Endothelial cell of umbilical vein (primary cell): ENCODE results near the gene EFHC1. TPM values are rescaled to one million over a fixed set of nuclear protein-coding genes. Genes with fewer than 3 reads are reported as not detected.
A peak's percentile ranks its signal among the peaks of the same experiment; 100 is the strongest.

Experiments used
- BruUV-seq: library from RNA; stranded (reverse); fragments of 400-500 nt; replicated peaks from 2 replicates; lab custom pipeline; 2021; lab: Mats Ljungman, UMichigan
- CTCF ChIA-PET: fragments of 300-600, 350-600 bp; sonication (Branson Sonifier 250); formaldehyde crosslinking; loops from one replicate; lab custom pipeline; 2021; ENCODE audit warnings: antibody characterized with exemption, inconsistent platforms; lab: Charles Lee
- POLR2A ChIA-PET: fragments of 300-600, 350-600 bp; sonication (Branson Sonifier 250); formaldehyde crosslinking; loops from one replicate; lab custom pipeline; 2021; ENCODE audit warnings: antibody characterized with exemption, inconsistent platforms; lab: Charles Lee
- DNase-seq: peaks from one replicate; pipeline ENCODE4 v3.0.0-alpha.2; 2011; ENCODE audit warnings: low read depth, low spot score
- FAIRE-seq: peaks from 2 replicates; lab custom pipeline; 2011; peaks lifted over from hg19 to GRCh38; lab: Jason Lieb, UNC
- H2AFZ ChIP-seq: 2 replicates; pipeline ENCODE4 v1.6.0; 2012; ENCODE audit warnings: low read depth, low read length, control low read depth, inconsistent platforms
- H3K27ac ChIP-seq: 2 replicates; pipeline ENCODE4 v1.5.1; 2011; ENCODE audit warnings: low read depth, mild to moderate bottlenecking, control low read depth, low read length, moderate library complexity; ENCODE audit not compliant: insufficient read depth
- H3K27me3 ChIP-seq, 2 experiments: 2 replicates each; pipeline versions ENCODE4 v1.6.0 to v1.6.1; 2011; ENCODE audit warnings: low read length in 2 of 2, mixed read lengths in 1 of 2; ENCODE audit not compliant: control insufficient read depth in 2 of 2, insufficient read depth in 2 of 2
- H3K36me3 ChIP-seq, 2 experiments: 2 replicates in 1 of 2; 3 replicates in 1 of 2; pipeline ENCODE4 v1.5.1; 2011; ENCODE audit warnings: low read length in 2 of 2, mild to moderate bottlenecking in 1 of 2, moderate library complexity in 1 of 2; ENCODE audit not compliant: control insufficient read depth in 2 of 2, insufficient read depth in 2 of 2; ENCODE audit errors: extremely low read depth in 1 of 2
- H3K4me1 ChIP-seq: 3 replicates; pipeline ENCODE4 v1.5.1; 2011; ENCODE audit warnings: mild to moderate bottlenecking, low read length; ENCODE audit not compliant: control insufficient read depth, insufficient read depth; ENCODE audit errors: extremely low read depth
- H3K4me2 ChIP-seq: 2 replicates; pipeline ENCODE4 v1.6.1; 2011; ENCODE audit warnings: low read length, control low read depth, mixed read lengths; ENCODE audit not compliant: insufficient read depth
- H3K4me3 ChIP-seq, 3 experiments: fragments of 200-600 bp in 1 of 3; sonication (generic), shearing (Covaris generic) in 1 of 3; replicated peaks in 1 of 3; 2 replicates each; pipeline ENCODE4 v1.5.1; 2011 to 2016; ENCODE audit warnings: control low read depth in 3 of 3, low read length in 3 of 3, mild to moderate bottlenecking in 2 of 3, inconsistent platforms in 1 of 3, low read depth in 1 of 3, moderate library complexity in 1 of 3; ENCODE audit not compliant: insufficient read depth in 1 of 3
- H3K79me2 ChIP-seq: 2 replicates; pipeline ENCODE4 v1.6.0; 2012; ENCODE audit warnings: low read length, inconsistent platforms; ENCODE audit not compliant: control insufficient read depth, insufficient read depth
- H3K9ac ChIP-seq: replicated peaks from 2 replicates; pipeline ENCODE3; 2011; ENCODE audit warnings: low read length, control low read depth; ENCODE audit not compliant: insufficient read depth; ENCODE audit errors: extremely low read depth
- H3K9me1 ChIP-seq: replicated peaks from 3 replicates; pipeline ENCODE4 v1.6.0; 2011; ENCODE audit warnings: mild to moderate bottlenecking, low read length; ENCODE audit not compliant: control insufficient read depth, insufficient read depth; ENCODE audit errors: extremely low read depth
- H3K9me3 ChIP-seq: replicated peaks from 2 replicates; pipeline ENCODE4 v1.5.1; 2012; ENCODE audit warnings: low read length, inconsistent platforms; ENCODE audit not compliant: control insufficient read depth, insufficient read depth
- H4K20me1 ChIP-seq: replicated peaks from 2 replicates; pipeline ENCODE3; 2011; ENCODE audit warnings: mild to moderate bottlenecking, low read length; ENCODE audit not compliant: control insufficient read depth, insufficient read depth; ENCODE audit errors: extremely low read depth
- EZH2 ChIP-seq: IDR thresholded peaks from 2 replicates; pipeline ENCODE4 v1.6.1; 2012; ENCODE audit warnings: borderline replicate concordance, low read depth, mild to moderate bottlenecking, moderate library complexity, low read length, inconsistent platforms; ENCODE audit not compliant: severe bottlenecking
- FOS ChIP-seq: IDR thresholded peaks from 2 replicates; pipeline ENCODE4 v1.6.1; 2011; ENCODE audit warnings: mild to moderate bottlenecking, low read length, moderate library complexity, borderline replicate concordance; ENCODE audit not compliant: insufficient read depth
- GATA2 ChIP-seq: IDR thresholded peaks from 2 replicates; pipeline ENCODE4 v1.7.0; 2011; ENCODE audit warnings: low read depth, mild to moderate bottlenecking, moderate library complexity, mixed read lengths, low read length; ENCODE audit not compliant: insufficient read length, insufficient read depth
- JUN ChIP-seq: IDR thresholded peaks from 2 replicates; pipeline ENCODE4 v1.6.1; 2011; ENCODE audit warnings: borderline replicate concordance, low read depth; ENCODE audit not compliant: insufficient read length, insufficient read depth
- MAX ChIP-seq: IDR thresholded peaks from 2 replicates; pipeline ENCODE4 v1.6.1; 2011; ENCODE audit not compliant: insufficient read depth, insufficient read length
- MYC ChIP-seq: IDR thresholded peaks from one replicate; pipeline ENCODE4 v1.6.1; 2011; ENCODE audit warnings: mild to moderate bottlenecking, low read depth, low read length
- POLR2A ChIP-seq: IDR thresholded peaks from 2 replicates; pipeline ENCODE4 v1.6.1; 2012; ENCODE audit warnings: low read depth, mild to moderate bottlenecking, control low read depth, low read length
- POLR2AphosphoS5 ChIP-seq: IDR thresholded peaks from 2 replicates; pipeline ENCODE4 v1.6.1; 2012; ENCODE audit warnings: low read depth, mild to moderate bottlenecking, control low read depth, low read length, moderate library complexity; ENCODE audit not compliant: insufficient read depth
- dilution Hi-C: fragments of 300-500 bp; cut with MboI; formaldehyde crosslinking; loops from one replicate; pipeline ENCODE4 v1.15.0; 2019; ENCODE audit warnings: low sequenced_read_pairs; ENCODE audit not compliant: extremely low pct_ligation_motif_present
- intact Hi-C: fragments of 100-400 bp; cut with micrococcal nuclease; formaldehyde crosslinking; loops from one replicate; pipeline ENCODE4 v1.10.0; 2022
- polyA plus RNA-seq, 4 experiments: library from polyadenylated mRNA; depleted of rRNA in 3 of 4; stranded (reverse) in 3 of 4; unstranded in 1 of 4; fragments of >200 nt; gene quantifications; 2 replicates each; pipeline versions ENCODE4 v1.2.1 to v1.2.3, GENCODE V29; 2011 to 2012; ENCODE audit warnings: missing spikeins in 1 of 4
- total RNA-seq: library from RNA; stranded (reverse); gene quantifications from 2 replicates; pipeline ENCODE4 v1.2.3, GENCODE V29; 2021
- TF ChIP-seq, protein P1 (sequence below), 2 donors: IDR thresholded peaks; 1 replicate in 1 of 2; 2 replicates in 1 of 2; pipeline ENCODE4 v1.5.1; 2011; ENCODE audit warnings: low read length in 2 of 2, mild to moderate bottlenecking in 2 of 2, moderate library complexity in 2 of 2, control low read depth in 1 of 2, inconsistent platforms in 1 of 2, low read depth in 1 of 2; ENCODE audit not compliant: insufficient read depth in 1 of 2; ENCODE audit errors: extremely low read depth in 1 of 2

The EFHC1 gene
- total and polyA plus RNA-seq, 2 donors (not counting 3 experiments of a cell fraction or from before 2014, with no cell fraction given) = 14.6 to 17.6 TPM

DNA sequence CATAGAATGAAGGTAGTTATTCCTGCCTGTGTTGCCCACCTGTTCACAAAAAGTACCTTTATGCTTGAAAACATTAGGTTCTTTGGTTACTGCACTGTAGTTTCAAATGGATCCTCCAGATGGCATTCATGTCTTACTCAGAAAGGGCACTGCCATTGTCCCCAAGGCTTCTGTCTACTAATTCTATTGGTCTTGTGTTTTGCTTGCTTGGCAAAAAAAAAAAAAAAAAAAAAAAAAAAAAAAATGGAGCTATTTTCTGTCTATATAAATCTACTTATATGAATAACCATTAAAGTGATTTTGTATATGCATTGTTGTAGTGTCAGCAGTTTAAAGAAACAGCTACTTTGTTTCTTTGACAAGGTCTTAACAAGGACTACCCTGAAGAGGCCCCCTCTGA lies 12.7 kb upstream of the EFHC1 start:
- no peaks in the 10 kb centered on the region for H3K9me3 ChIP-seq
- no TSS peak for BruUV-seq
- DNase-seq (peak; percentile 71), FAIRE-seq (peak; percentile 71)
- dilution Hi-C loops = loop anchor here (25.0 kb wide), 1 partner anchor 130 kb away; no protein-coding TSS in a partner anchor
- no peak overlapping the region for H3K9ac ChIP-seq
- no peaks in the 10 kb centered on the region for H3K27me3 ChIP-seq
- H3K4me1 ChIP-seq = no peaks in the 10 kb centered on the region
- no peaks in the 10 kb centered on the region for H3K9me1 ChIP-seq
- ChIA-PET POLR2A (interaction anchor here (0.6 kb wide), 3 partner anchors 124 to 439 kb away, joined by 3 to 4 read pairs (median 4); no protein-coding TSS in a partner anchor), CTCF (interaction anchor here (0.6 to 1.6 kb wide), 66 partner anchors 8 to 1353 kb away, joined by 3 to 100 read pairs (median 4); partner anchors contain the start of genes EFHC1, GSTA4, MCM3 and PAQR8)
- intact Hi-C loops = loop anchor here (1.0 kb wide), 3 partner anchors 256 to 588 kb away; partner anchors contain the start of gene GSTA4
- H3K4me2 ChIP-seq = no peak overlapping the region
- H4K20me1 ChIP-seq = no peaks in the 10 kb centered on the region
- peaks cover 0 to 4% of the 10 kb centered on the region in 2 experiments for H3K36me3 ChIP-seq
- H3K27ac ChIP-seq = no peak overlapping the region
- TF ChIP-seq MYC (no peak), EZH2 (no peak)
- TF ChIP-seq, protein P1, sequence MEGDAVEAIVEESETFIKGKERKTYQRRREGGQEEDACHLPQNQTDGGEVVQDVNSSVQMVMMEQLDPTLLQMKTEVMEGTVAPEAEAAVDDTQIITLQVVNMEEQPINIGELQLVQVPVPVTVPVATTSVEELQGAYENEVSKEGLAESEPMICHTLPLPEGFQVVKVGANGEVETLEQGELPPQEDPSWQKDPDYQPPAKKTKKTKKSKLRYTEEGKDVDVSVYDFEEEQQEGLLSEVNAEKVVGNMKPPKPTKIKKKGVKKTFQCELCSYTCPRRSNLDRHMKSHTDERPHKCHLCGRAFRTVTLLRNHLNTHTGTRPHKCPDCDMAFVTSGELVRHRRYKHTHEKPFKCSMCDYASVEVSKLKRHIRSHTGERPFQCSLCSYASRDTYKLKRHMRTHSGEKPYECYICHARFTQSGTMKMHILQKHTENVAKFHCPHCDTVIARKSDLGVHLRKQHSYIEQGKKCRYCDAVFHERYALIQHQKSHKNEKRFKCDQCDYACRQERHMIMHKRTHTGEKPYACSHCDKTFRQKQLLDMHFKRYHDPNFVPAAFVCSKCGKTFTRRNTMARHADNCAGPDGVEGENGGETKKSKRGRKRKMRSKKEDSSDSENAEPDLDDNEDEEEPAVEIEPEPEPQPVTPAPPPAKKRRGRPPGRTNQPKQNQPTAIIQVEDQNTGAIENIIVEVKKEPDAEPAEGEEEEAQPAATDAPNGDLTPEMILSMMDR (IDR thresholded peaks at IDR 0.05; ENCODE audit: extremely low read depth in 1 of 2, insufficient read depth in 1 of 2, low read depth in 1 of 2, low read length in 2 of 2) = peak; percentile 45 to 58
- H3K79me2 ChIP-seq = no peaks in the 10 kb centered on the region
- no peak overlapping the region for H2AFZ ChIP-seq
- no peak overlapping the region for H3K4me3 ChIP-seq

- no peaks in the 10 kb centered on the region for H3K79me2 ChIP-seq
- no peaks in the 10 kb centered on the region for H3K36me3 ChIP-seq
- intact Hi-C loops = no loop called here
- dilution Hi-C loops = loop anchor here (25.0 kb wide), 1 partner anchor 128 kb away; no protein-coding TSS in a partner anchor
- H3K9me3 ChIP-seq = no peaks in the 10 kb centered on the region
- no peaks in the 10 kb centered on the region for H3K4me1 ChIP-seq
- H4K20me1 ChIP-seq = no peaks in the 10 kb centered on the region
- H3K4me2 ChIP-seq = no peak overlapping the region
- FAIRE-seq = no peak
- H3K27me3 ChIP-seq = no peaks in the 10 kb centered on the region
- no TSS peak for BruUV-seq
- H3K9ac ChIP-seq = no peak overlapping the region
- CTCF ChIA-PET = interaction anchor here (0.8 to 1.3 kb wide), 3 partner anchors 9 to 254 kb away, joined by 3 to 9 read pairs (median 3); no protein-coding TSS in a partner anchor
- H2AFZ ChIP-seq = no peak overlapping the region
- no peak for DNase-seq
- no peaks in the 10 kb centered on the region for H3K9me1 ChIP-seq
- POLR2A ChIA-PET = no interaction called here
- no peak overlapping the region for H3K4me3 ChIP-seq
- TF ChIP-seq GATA2 = no peak
- TF ChIP-seq, protein P1 (IDR thresholded peaks at IDR 0.05; ENCODE audit: extremely low read depth in 1 of 2, insufficient read depth in 1 of 2, low read depth in 1 of 2, low read length in 2 of 2) = no peak
- no peak for TF ChIP-seq JUN
- TF ChIP-seq POLR2AphosphoS5 = no peak
- TF ChIP-seq FOS = no peak
- TF ChIP-seq MAX = no peak
- no peak for TF ChIP-seq POLR2A
- no peak for TF ChIP-seq EZH2
- TF ChIP-seq MYC = no peak
- no peak overlapping the region for H3K27ac ChIP-seq
These were observed 10.6 kb upstream of the EFHC1 start for GRCh38 chr6:52409499-52409898.
